ENCODE measurements around the gene C10orf105.
A peak's percentile ranks its signal among the peaks of the same experiment; 100 is the strongest.

The C10orf105 gene

GRCh38 chr10:71715860-71716259 is 3.7 kb downstream of the C10orf105 start:
- no peak for DNase-seq

DNA sequence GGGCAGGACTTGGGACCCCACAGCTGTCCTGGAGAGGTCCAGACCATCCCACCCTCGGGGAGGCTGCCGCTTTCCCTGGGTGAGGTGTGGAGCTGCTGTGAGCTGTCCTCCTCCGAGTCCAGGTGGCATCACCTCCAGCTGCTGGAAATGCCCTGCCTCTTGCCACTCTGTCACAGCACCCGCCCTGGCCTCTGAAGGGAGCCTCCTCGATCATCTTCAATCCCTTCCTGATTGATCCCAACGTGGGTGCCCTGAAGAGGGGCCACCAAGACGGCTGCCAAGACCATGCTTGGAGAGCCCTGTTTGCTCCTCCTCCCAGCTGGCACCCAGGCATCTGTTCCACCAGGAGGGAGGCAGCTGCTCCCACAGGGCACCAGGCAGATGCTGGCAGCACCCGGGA is 4.6 kb downstream of the C10orf105 start:
- no peak for DNase-seq

DNA sequence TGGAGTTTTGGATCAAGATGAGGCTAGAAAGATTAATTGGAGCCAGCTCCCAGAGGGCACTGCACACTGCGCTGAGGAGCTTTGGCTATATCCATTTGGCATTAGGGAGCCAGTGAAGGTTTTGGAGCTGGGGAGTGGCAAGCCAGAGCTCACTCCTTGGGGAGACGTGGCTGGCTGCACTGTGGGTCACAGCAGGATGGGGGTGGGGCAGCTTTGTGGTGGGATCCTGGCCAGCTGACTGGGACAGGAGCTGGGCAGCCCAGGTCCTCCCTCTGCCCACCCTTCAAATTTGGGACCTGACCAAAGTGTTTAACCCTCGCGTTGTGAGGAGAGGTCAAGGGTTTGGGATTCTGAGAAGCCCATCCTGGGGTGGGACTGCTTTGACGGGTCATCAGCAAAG is 5.0 kb downstream of the C10orf105 start:
- no peak for DNase-seq

GRCh38 chr10:71714031-71714410 is 5.6 kb downstream of the C10orf105 start:
- DNase-seq: no peak

- peak; percentile 32 for DNase-seq
Measured at GRCh38 chr10:71713135-71714030, 6.2 kb downstream of the C10orf105 start.

GRCh38 chr10:71712572-71713134 is 6.9 kb downstream of the C10orf105 start:
- DNase-seq: no peak

GRCh38 chr10:71712170-71712569 is 7.4 kb downstream of the C10orf105 start:
- DNase-seq: no peak

- no peak for DNase-seq
Measured at GRCh38 chr10:71711052-71711623, 8.4 kb downstream of the C10orf105 start.

DNA sequence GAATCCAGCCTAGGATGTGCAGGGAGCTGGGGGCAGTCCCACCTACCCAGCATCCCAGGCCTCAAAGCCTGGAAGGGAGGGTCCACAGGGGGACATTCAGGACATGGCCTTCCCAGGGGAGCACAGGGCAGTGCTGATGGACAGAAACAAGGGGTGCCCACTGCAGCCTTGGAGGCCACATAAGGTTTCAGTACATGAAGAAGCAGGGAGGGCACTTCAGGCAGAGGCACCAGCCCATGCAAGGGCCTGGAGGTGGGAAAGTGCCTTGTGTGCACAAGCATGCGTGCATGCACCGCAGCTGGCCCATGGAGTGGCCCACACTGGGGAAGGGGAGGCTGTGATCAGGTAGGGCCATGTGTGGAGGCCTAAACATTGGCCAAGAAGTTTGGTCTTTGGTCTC is 9.1 kb downstream of the C10orf105 start:
- no peak for DNase-seq

- no peak for DNase-seq
Measured at GRCh38 chr10:71708897-71709882, 10.4 kb downstream of the C10orf105 start.

- peak; percentile 73 for DNase-seq
Measured at GRCh38 chr10:71708301-71708703, 11.3 kb downstream of the C10orf105 start.

DNA sequence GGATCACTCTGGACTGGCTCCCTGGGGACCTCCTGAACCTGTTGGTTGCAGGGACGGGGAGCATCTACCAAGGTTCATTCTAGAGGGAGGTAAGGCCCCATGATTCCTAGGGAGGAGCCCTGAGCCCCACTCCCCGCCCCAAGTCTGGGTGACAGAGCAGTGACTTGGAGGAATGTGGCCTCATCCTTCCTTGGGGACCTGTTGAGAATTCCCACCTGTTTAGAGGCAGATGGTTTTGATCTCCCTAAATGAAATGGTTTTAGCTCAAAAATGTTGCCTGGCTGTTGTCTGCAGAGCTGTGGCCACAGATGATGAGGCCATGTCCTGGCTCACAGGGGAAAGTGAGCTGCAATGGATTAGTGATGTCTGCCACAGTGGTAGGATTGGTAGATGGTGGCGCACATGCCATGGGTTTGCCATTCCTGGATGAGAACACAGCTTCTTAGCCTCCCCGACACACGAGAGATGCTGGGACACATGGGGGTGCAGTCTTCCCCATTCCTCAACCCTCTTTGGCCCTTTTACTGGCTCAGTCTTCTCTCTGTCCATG is 12.3 kb downstream of the C10orf105 start:
- no peak for DNase-seq

DNA sequence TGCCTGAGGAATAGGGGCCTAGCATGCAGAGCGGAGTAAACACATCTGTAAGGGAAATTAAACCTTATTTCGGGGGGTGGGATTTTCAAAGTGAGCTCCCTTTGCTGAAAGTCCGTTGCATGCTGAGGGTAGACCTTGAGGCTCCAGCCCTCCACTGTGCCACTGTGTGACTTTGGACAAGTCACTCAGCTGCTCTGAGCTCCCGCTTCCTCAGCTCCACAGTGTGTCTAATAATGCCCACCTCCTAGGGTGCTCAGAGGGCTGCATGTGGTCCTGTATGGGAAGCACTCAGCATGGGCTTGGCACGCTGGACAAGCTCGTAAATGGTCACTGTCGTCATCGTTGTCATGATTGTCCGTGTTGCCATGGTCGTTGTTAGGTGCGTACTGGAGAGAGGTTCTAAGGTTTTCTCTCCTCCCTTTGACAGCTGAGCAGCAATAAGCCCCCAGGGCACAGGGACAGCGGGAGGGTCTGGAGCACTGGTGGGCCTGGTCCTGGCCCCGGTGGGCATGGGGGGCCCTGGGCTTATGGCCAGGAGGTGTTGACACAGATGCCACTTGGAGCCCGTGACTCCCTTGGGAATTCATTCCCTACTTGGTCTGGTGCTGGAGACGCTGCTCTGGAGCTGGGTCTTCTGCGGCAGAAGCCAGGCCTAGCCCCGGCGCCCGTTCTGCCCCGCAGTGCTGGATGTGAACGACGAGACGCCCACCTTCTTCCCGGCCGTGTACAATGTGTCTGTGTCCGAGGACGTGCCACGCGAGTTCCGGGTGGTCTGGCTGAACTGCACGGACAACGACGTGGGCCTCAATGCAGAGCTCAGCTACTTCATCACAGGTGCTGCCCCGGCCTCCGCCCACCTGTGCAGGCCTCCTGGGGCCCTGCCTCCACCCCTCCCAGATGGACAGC is 13.1 kb downstream of the C10orf105 start:
- no peak for DNase-seq

DNA sequence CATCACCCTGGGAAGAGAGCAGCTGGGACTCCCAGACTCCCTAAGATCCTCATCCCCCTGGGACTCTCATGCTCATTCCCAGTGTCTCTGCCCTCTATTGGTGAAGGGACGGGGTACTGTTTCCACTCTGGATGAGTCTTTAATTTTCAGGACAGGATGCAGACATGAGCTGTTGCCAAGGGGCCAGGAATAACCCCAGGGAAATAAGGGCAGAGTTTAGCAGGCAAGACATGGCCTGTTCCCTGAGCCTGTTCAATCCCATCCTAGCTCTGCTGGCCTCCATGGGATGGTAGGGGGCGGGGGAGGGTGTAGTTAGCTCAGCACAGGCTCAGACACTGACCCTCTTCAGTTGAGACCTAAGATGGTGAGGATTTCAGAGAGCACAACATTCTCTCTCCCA is 14.0 kb downstream of the C10orf105 start:
- no peak for DNase-seq

- no peak for DNase-seq
Measured at GRCh38 chr10:71704816-71705215, 14.8 kb downstream of the C10orf105 start.

DNA sequence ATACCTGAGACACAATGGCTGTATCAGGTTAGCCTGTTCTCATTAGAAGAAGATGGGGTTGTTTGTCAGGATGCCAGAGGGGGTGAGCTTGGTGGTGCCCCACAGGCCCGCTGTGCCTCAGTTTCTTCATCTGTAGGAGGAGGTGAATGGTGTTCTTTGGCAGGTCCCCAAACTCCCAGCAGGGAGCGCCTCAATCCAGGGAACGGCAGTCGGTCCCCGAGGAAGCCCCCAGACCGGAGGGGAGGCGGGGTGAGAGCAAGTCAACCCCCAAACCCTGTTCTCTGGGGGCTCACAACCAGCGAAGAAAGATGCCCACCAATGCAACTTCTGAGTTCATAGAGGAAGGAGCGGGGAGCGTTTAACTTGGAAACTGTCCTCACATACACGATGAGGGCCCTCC is 16.0 kb downstream of the C10orf105 start:
- DNase-seq: no peak

GRCh38 chr10:71701496-71702132 is 18.0 kb downstream of the C10orf105 start:
- DNase-seq: no peak

DNA sequence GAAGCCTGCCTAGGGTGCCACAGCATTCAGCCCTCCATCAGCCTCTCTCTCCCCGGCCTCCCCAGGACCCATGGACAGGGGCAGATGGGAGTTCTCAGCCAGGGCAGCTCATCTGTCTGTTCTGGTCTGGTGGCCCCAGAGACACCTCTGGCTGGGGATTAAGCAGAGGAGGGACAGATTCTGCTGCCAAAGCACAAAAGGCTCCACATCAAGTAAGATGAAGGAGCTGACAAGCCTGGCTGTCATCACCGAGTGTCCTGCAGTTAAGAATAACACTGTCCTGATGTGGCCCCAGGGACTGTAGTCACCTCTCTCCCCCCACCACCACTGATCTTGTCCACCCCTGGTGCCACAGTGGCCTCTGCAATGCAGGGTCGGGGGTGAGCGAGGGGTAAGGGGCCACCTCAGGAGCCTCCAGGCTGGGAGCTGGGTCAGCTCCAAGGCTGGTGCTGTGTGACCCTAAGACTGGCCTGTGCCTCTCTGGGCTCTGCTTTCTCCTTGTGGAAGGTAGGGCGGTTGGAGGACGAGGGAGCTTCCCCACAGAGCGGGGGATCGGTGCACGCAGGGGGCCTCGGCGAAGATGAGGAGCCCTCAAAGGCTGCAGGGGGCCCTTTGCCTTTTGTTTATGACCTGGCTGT is 18.7 kb downstream of the C10orf105 start:
- DNase-seq: no peak

DNA sequence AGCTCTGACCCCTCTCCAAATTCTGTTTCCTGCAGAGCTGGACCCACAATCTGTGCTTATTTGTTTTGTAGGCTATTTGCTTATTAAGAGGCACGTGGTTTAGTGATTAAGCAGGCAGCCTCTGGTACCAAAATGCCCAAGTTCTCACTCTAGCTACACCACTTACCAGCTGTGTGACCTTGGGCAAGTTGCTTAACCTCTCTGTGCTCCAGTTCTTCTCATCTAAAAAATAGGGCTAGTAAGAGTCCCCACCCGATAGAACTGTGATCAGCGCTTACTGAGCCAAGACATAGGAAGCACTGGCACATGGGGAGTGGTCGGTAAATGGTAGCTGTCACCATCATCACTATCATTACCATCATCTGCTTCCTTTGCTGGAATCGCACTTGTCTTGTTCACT is 20.8 kb downstream of the C10orf105 start:
- DNase-seq: no peak

DNA sequence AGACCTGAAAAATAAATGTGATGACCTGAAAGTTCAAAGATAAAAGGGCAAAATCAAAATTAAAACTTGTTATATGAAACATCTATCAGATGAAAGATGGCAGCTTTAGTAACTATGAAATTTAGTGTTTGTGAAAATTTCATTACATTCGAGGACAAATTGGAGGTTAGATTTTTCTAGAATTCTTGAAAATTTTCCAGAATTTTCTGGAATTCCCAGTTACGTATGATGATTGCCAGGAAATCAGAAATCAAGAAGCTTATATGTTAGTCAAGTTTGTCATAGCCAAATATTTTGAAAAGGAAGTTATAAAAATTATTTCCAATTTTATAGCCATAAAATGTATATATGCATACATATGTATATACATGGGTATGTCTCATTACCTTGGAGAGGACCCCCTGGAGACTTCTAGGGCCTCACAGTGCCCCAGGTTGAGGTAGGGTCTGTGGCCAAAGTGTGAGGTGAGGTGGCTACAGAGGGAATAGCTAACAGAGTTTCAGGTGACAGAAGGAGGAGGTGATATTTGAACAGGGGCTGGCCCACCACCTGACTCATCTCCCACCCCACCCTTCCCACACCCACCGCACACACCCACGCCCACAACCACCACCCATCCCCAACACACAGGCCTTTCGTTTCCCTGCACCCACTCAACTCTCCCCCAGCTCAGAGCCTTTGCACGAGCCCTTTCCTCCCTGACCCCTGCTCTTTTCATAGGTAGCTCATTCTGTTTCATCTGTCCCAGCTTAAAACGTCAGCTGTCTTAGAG is 21.5 kb downstream of the C10orf105 start:
- peak; percentile 72 for DNase-seq

Data from activated naive CD4-positive, alpha-beta T cell treated with Interleukin-2 at 50 U/mL for 16 hours (primary cell).